SK-N-MC (cell line): ENCODE measurements around the gene CLK3.

Source experiments
- DNase-seq: peaks from one replicate; pipeline ENCODE4 v3.0.0-alpha.2; 2011; ENCODE audit warnings: low read depth, low spot score
- H3K27ac ChIP-seq: fragments of 200-600 bp; sonication (generic); 2 replicates; pipeline ENCODE4 v1.5.1; 2016; ENCODE audit warnings: mixed run types
- H3K36me3 ChIP-seq: fragments of 200-600 bp; sonication (generic); 2 replicates; pipeline ENCODE4 v1.6.1; 2017; ENCODE audit warnings: antibody characterized with exemption, low read length, mixed read lengths; ENCODE audit not compliant: insufficient read depth
- H3K4me3 ChIP-seq: fragments of 200-600 bp; sonication (generic); 2 replicates; pipeline ENCODE4 v1.5.1; 2016
- H3K9ac ChIP-seq: fragments of 200-600 bp; sonication (generic); 2 replicates; pipeline ENCODE4 v1.8.0; 2017; ENCODE audit warnings: mixed run types, mixed read lengths; ENCODE audit not compliant: insufficient read length
- H3K9me3 ChIP-seq: fragments of 200-600 bp; sonication (generic); 2 replicates; pipeline ENCODE4 v1.6.1; 2017; ENCODE audit warnings: low read depth, mild to moderate bottlenecking, antibody characterized with exemption, low read length, moderate library complexity, mixed read lengths
- EZH2 ChIP-seq: fragments of 200-600 bp; sonication (generic); IDR thresholded peaks from one replicate; pipeline ENCODE4 v1.6.1; 2017; ENCODE audit warnings: antibody characterized with exemption
- FOXP2 ChIP-seq: optimal IDR thresholded peaks from 2 replicates; pipeline ENCODE3; 2011; ENCODE audit warnings: mild to moderate bottlenecking, moderate library complexity; ENCODE audit not compliant: insufficient read depth; ENCODE audit errors: extremely low read length, control extremely low read depth
- POLR2AphosphoS5 ChIP-seq: IDR thresholded peaks from 2 replicates; pipeline ENCODE4 v1.6.1; 2012; ENCODE audit warnings: mild to moderate bottlenecking, low read depth, low read length, borderline replicate concordance

Gene CLK3

GRCh38 chr15:74609938-74610301 lies 5.7 kb upstream of the CLK3 start:
- H3K36me3 ChIP-seq = no peaks in the 10 kb centered on the region
- no peak overlapping the region for H3K9ac ChIP-seq
- H3K27ac ChIP-seq = no peak overlapping the region
- no peak overlapping the region for H3K4me3 ChIP-seq
- no peak for DNase-seq
- TF ChIP-seq EZH2 (no peak), POLR2AphosphoS5 (no peak), FOXP2 (no peak)
- no peaks in the 10 kb centered on the region for H3K9me3 ChIP-seq

- DNase-seq = no peak
- Histone ChIP-seq H3K36me3 (no peaks in the 10 kb centered on the region), H3K9me3 (no peaks in the 10 kb centered on the region), H3K4me3 (no peak overlapping the region), H3K27ac (no peak overlapping the region), H3K9ac (no peak overlapping the region)
- TF ChIP-seq EZH2 (no peak), FOXP2 (no peak), POLR2AphosphoS5 (no peak)
Measured at GRCh38 chr15:74610302-74610951, 5.2 kb upstream of the CLK3 start.

GRCh38 chr15:74611341-74611740 lies 4.3 kb upstream of the CLK3 start:
- no peak for TF ChIP-seq POLR2AphosphoS5
- TF ChIP-seq EZH2 = no peak
- no peak for TF ChIP-seq FOXP2
- no peak overlapping the region for H3K27ac ChIP-seq
- H3K36me3 ChIP-seq = no peaks in the 10 kb centered on the region
- H3K9ac ChIP-seq = no peak overlapping the region
- no peaks in the 10 kb centered on the region for H3K9me3 ChIP-seq
- DNase-seq = no peak
- no peak overlapping the region for H3K4me3 ChIP-seq

- Histone ChIP-seq H3K4me3 (no peak overlapping the region), H3K9ac (no peak overlapping the region), H3K36me3 (no peaks in the 10 kb centered on the region), H3K27ac (no peak overlapping the region), H3K9me3 (no peaks in the 10 kb centered on the region)
- no peak for DNase-seq
- TF ChIP-seq EZH2 = no peak
- TF ChIP-seq POLR2AphosphoS5 = no peak
- TF ChIP-seq FOXP2 = no peak
Measured at GRCh38 chr15:74611834-74612233, 3.8 kb upstream of the CLK3 start.

GRCh38 chr15:74612677-74613076 lies 3.0 kb upstream of the CLK3 start:
- TF ChIP-seq EZH2 (no peak), POLR2AphosphoS5 (no peak), FOXP2 (no peak)
- Histone ChIP-seq H3K9me3 (no peaks in the 10 kb centered on the region), H3K9ac (no peak overlapping the region), H3K4me3 (no peak overlapping the region), H3K36me3 (no peaks in the 10 kb centered on the region), H3K27ac (no peak overlapping the region)
- DNase-seq = no peak

GRCh38 chr15:74613089-74613952 lies 2.3 kb upstream of the CLK3 start:
- Histone ChIP-seq H3K4me3 (no peak overlapping the region), H3K9me3 (no peaks in the 10 kb centered on the region), H3K36me3 (no peaks in the 10 kb centered on the region), H3K9ac (no peak overlapping the region), H3K27ac (no peak overlapping the region)
- no peak for TF ChIP-seq FOXP2
- no peak for TF ChIP-seq POLR2AphosphoS5
- no peak for TF ChIP-seq EZH2
- no peak for DNase-seq

- H3K27ac ChIP-seq = no peak overlapping the region
- TF ChIP-seq EZH2 = no peak
- TF ChIP-seq POLR2AphosphoS5 = 0 out of 2 replicates have a peak, but pooled peaks have one; percentile 65
- DNase-seq = no peak
Measured at GRCh38 chr15:74613953-74614743, 1.5 kb upstream of the CLK3 start.

More at GRCh38 chr15:74613953-74614743, 1.5 kb upstream of the CLK3 start:
- no peaks in the 10 kb centered on the region for H3K9me3 ChIP-seq
- H3K36me3 ChIP-seq = no peaks in the 10 kb centered on the region; the same call in 1 of the 2 replicates
- peak overlapping the region; percentile 61 for H3K9ac ChIP-seq
- peak overlapping the region; percentile 89 for H3K4me3 ChIP-seq
